NCI-H524 (cell line): Measurements from ENCODE around the gene SP6.

Experiments used
- DNase-seq, 2 experiments: peaks; one replicate each; lab custom pipeline; 2025; lab: John Stamatoyannopoulos, UW

Gene SP6

GRCh38 chr17:47836601-47837000 lies 14.4 kb downstream of the SP6 start:
- no peak for DNase-seq

DNA sequence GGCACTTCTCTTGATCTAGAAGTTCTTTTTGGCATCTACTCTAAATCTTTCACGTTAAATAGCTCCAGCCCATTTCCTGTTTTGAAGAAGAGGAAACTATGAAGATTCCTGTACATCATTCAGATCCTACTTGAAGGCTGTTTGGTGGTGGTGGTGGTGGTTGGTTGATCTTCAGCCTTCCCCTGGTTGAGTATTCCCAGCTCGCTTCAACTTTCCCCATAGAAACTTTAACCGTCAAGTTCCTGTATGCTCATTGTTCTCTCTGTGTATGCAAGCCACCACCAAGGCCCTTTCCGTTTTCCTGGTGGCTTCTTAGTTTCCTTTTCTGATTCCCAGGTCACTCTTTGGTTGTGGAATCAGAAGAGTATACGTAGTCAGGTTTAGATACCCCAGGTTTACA lies 16.2 kb downstream of the SP6 start:
- DNase-seq, result no peak

- no peak for DNase-seq
Observed at GRCh38 chr17:47831934-47832327, 19.0 kb downstream of the SP6 start.

GRCh38 chr17:47831003-47831933 lies 19.7 kb downstream of the SP6 start, which contains the start of the genes LRRC46 and MRPL10:
TSS of gene LRRC46 (plus strand) at chr17:47831670. CDS start at chr17:47831990, 320 bp downstream.
TSS of gene MRPL10 (minus strand) at chr17:47831541. CDS start at chr17:47831511, 30 bp downstream.
- DNase-seq, result peak; percentile 85 to 95

- no peak for DNase-seq
Observed at GRCh38 chr17:47830396-47831002, 20.5 kb downstream of the SP6 start.

DNA sequence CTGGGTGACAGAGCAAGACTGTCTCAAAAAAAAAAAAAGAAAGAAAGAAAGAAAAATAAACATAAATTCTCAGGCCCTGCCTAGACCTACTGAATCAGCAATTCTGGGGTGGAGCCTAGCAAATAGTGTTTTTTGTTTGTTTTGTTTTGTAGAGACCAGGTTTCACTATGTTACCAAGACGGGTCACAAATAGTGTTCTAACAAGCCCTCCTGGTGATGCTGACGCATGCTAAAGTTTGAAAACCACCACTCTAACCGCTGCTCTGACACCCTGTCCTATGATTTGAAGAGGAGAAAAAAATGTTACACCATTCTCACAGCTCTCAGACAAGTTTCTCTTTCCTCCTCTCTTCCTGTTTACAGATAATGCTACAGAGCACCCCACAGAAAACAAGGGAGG lies 21.1 kb downstream of the SP6 start:
- DNase-seq, result no peak

DNA sequence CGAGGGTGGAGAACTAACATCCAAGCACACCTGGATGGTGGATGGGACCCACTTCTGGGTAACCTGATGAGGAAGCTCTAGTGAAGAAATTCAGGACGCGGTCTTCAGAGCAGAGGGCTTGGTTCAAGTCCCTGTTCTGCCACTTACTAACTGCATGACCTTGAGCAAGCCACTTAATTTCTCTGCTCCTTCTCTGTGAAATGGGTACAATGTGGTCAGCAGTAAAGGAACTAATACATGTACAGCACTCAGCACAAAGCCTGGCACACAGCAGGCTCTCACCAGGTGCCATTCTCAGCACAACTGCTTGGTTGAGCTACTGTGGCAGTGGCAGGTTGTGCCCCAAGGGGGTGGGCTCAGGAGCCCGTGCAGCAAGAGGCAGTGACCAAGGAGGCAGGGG lies 27.4 kb downstream of the SP6 start:
- no peak for DNase-seq

- no peak for DNase-seq
Observed at GRCh38 chr17:47822785-47823184, 28.2 kb downstream of the SP6 start.

- DNase-seq, result peak; percentile 92 to 95
Observed at GRCh38 chr17:47821424-47822391, 29.3 kb downstream of the SP6 start, which contains the start of gene OSBPL7. TSS of gene OSBPL7 (minus strand) at chr17:47821794. CDS start at chr17:47820278, 1,516 bp downstream.

DNA sequence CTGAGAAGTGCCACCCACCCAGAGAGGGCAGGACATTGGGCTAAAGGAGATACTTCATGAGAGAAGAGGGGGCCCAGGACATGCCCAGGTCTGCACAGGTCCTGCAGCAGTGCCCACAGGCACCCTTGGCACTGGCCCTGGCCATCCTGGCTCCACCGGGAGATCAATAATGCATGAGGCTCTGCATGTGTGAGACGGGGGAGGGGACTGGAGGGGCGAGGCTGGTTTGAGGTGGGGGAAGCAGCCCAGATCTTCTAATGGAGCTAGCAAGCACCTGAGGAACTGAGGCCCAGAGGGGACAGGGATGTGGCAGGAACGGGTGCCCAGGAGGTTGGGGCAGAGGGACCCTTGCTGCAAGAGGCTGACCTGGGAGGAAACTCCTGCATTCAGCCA lies 29.9 kb downstream of the SP6 start:
- DNase-seq, result no peak

GRCh38 chr17:47820033-47820789 lies 30.8 kb downstream of the SP6 start:
- no peak for DNase-seq

GRCh38 chr17:47819475-47819874 lies 31.5 kb downstream of the SP6 start:
- no peak for DNase-seq

DNA sequence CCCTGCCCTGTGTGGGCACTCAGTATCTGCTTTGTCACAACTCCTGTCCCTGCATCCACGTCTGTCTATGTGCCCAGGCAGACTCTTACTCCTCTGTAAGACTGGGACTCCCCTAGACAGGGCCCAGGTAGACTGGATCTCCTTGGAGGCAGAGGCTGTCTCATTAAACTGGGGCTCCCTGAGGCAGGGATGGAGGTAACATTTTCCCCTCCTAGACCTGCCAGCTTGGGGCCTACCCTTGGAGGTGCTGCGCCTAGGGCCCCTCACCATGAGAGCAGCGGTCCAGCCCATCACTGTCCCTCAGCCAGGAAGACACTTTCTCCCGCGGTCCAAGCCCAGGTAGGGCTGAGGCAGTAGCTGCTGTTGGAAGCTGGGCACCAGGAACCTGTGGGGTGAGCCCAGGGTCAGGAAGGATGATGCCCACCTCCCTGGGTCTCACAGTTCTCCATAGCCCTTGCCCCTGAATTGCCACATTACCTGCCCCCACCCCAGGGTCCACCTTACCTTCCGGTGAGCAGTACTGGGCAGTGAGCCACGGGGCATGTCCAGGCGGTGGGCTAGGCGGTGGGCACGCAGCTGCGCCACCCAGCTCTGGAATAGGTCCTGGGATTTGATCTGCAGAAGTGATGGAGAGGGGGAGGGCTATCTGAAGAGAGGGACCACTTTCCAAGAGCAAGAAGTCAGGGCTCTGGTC lies 32.8 kb downstream of the SP6 start:
- DNase-seq, result no peak

DNA sequence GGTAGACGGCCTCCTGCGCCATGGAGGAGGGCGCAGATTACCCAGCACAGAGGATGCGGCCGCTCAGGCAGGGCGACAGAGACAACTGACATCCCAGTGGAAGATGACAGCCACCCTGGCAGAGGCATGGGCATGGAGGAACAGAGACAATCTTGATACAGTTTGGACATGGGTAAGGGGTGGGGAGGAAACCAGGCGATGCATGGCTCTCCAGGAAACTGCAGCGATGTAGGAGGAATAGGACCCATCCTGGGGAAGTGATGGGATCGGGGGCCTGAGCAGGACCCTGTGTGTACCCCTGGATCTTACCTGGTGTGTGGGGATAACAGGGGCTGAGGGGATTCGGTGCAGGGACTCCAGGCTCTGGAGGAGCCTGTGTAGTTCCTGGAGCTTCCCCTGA lies 34.0 kb downstream of the SP6 start:
- no peak for DNase-seq

GRCh38 chr17:47816111-47816735 lies 34.7 kb downstream of the SP6 start:
- DNase-seq, result no peak

- no peak for DNase-seq
Observed at GRCh38 chr17:47815106-47815918, 35.7 kb downstream of the SP6 start.

GRCh38 chr17:47813512-47814031 lies 37.4 kb downstream of the SP6 start:
- no peak for DNase-seq

GRCh38 chr17:47813077-47813476 lies 37.9 kb downstream of the SP6 start:
- no peak for DNase-seq
